ENCODE results near the gene RNGTT. TPM values are rescaled to one million over a fixed set of nuclear protein-coding genes. Genes with fewer than 3 reads are reported as not detected.
"Not testable (repeated sequence)": the region's sequence is repeated elsewhere in the genome, so short reads cannot be mapped to it uniquely, and the experiment has no call there.

Gene RNGTT
- total RNA-seq, 2 experiments from 2014 or later: 11.6 to 12.4 TPM

GRCh38 chr6:88734544-88734943 is 228.9 kb downstream of the RNGTT start:
- H3K27ac Mint-ChIP-seq: no peak overlapping the region
- Histone ChIP-seq H3K27ac (ENCODE audit: low read depth in 1 of 2, low read length in 2 of 2) (no peak overlapping the region), H3K9me3 (ENCODE audit: control insufficient read depth in 1 of 2, insufficient read depth in 1 of 2, low read length in 2 of 2) (no peaks in the 10 kb centered on the region), H3K27me3 (ENCODE audit: control insufficient read depth in 1 of 2, insufficient read depth in 2 of 2, low read length in 2 of 2) (no peaks in the 10 kb centered on the region), H3K4me3 (ENCODE audit: low read length) (no peak overlapping the region), H3K4me1 (ENCODE audit: insufficient read depth, low read length) (no peaks in the 10 kb centered on the region), H3K36me3 (ENCODE audit: insufficient read depth, low read length) (no peaks in the 10 kb centered on the region)
- H3K36me3 Mint-ChIP-seq (ENCODE audit: low read depth): peaks cover 81% of the 10 kb centered on the region
- ATAC-seq (ENCODE audit: poor library complexity) (no peak), DNase-seq (no peak)
- CTCF ChIA-PET: no interaction called here
- no peaks in the 10 kb centered on the region for H3K9me3 Mint-ChIP-seq
- intact Hi-C loops (cut with DNase I, micrococcal nuclease): no loop called here
- H3K27me3 Mint-ChIP-seq: no peaks in the 10 kb centered on the region
- no peak overlapping the region for H3K4me3 Mint-ChIP-seq
- POLR2A ChIA-PET: no interaction called here
- H3K4me1 Mint-ChIP-seq (ENCODE audit: low read depth): peaks cover 6% of the 10 kb centered on the region
- no peak for TF ChIP-seq CTCF (IDR thresholded peaks at IDR 0.05)

GRCh38 chr6:88730611-88731011 is 232.8 kb downstream of the RNGTT start:
- ATAC-seq (ENCODE audit: poor library complexity): no peak
- ChIA-PET POLR2A (no interaction called here), CTCF (no interaction called here)
- TF ChIP-seq CTCF (IDR thresholded peaks at IDR 0.05): no peak
- Histone ChIP-seq H3K4me3 (ENCODE audit: low read length) (no peak overlapping the region), H3K9me3 (ENCODE audit: control insufficient read depth in 1 of 2, insufficient read depth in 1 of 2, low read length in 2 of 2) (no peaks in the 10 kb centered on the region), H3K27ac (ENCODE audit: low read depth in 1 of 2, low read length in 2 of 2) (no peak overlapping the region), H3K36me3 (ENCODE audit: insufficient read depth, low read length) (no peaks in the 10 kb centered on the region), H3K4me1 (ENCODE audit: insufficient read depth, low read length) (no peaks in the 10 kb centered on the region), H3K27me3 (ENCODE audit: control insufficient read depth in 1 of 2, insufficient read depth in 2 of 2, low read length in 2 of 2) (no peaks in the 10 kb centered on the region)
- Mint-ChIP-seq H3K27me3 (no peaks in the 10 kb centered on the region), H3K27ac (no peak overlapping the region), H3K4me1 (ENCODE audit: low read depth) (peaks cover 10% of the 10 kb centered on the region), H3K36me3 (ENCODE audit: low read depth) (peaks cover 69% of the 10 kb centered on the region), H3K9me3 (no peaks in the 10 kb centered on the region), H3K4me3 (no peak overlapping the region)
- intact Hi-C loops (cut with DNase I, micrococcal nuclease): no loop called here
- DNase-seq: no peak

- Histone ChIP-seq H3K4me3 (ENCODE audit: low read length) (no peak overlapping the region), H3K36me3 (ENCODE audit: insufficient read depth, low read length) (no peaks in the 10 kb centered on the region), H3K27ac (ENCODE audit: low read depth in 1 of 2, low read length in 2 of 2) (no peak overlapping the region), H3K9me3 (ENCODE audit: control insufficient read depth in 1 of 2, insufficient read depth in 1 of 2, low read length in 2 of 2) (no peaks in the 10 kb centered on the region), H3K4me1 (ENCODE audit: insufficient read depth, low read length) (no peaks in the 10 kb centered on the region), H3K27me3 (ENCODE audit: control insufficient read depth in 1 of 2, insufficient read depth in 2 of 2, low read length in 2 of 2) (no peaks in the 10 kb centered on the region)
- Mint-ChIP-seq H3K36me3 (ENCODE audit: low read depth) (peaks cover 53% of the 10 kb centered on the region), H3K9me3 (no peaks in the 10 kb centered on the region), H3K27ac (no peak overlapping the region), H3K27me3 (no peaks in the 10 kb centered on the region), H3K4me3 (no peak overlapping the region), H3K4me1 (ENCODE audit: low read depth) (peaks cover 4% of the 10 kb centered on the region)
- POLR2A ChIA-PET: no interaction called here
- CTCF ChIA-PET: interaction anchor here (0.6 kb wide), 1 partner anchor 51 kb away, joined by 3 read pairs; no protein-coding TSS in a partner anchor
- DNase-seq (no peak), ATAC-seq (ENCODE audit: poor library complexity) (no peak)
- TF ChIP-seq CTCF (IDR thresholded peaks at IDR 0.05): no peak
- intact Hi-C loops (cut with DNase I, micrococcal nuclease): no loop called here
Measured at GRCh38 chr6:88728756-88729155, 234.7 kb downstream of the RNGTT start.

- H3K36me3 Mint-ChIP-seq (ENCODE audit: low read depth): peaks cover 48% of the 10 kb centered on the region
- POLR2A ChIA-PET: interaction anchor here (0.7 kb wide), 1 partner anchor 1024 kb away, joined by 3 read pairs; the partner anchor contains the start of gene AKIRIN2
- H3K4me1 Mint-ChIP-seq (ENCODE audit: low read depth); H3K27ac Mint-ChIP-seq; DNase-seq; H3K36me3 ChIP-seq (ENCODE audit: insufficient read depth, low read length); H3K27me3 ChIP-seq (ENCODE audit: control insufficient read depth in 1 of 2, insufficient read depth in 2 of 2, low read length in 2 of 2); ATAC-seq (ENCODE audit: poor library complexity); H3K9me3 Mint-ChIP-seq; H3K4me1 ChIP-seq (ENCODE audit: insufficient read depth, low read length); H3K4me3 ChIP-seq (ENCODE audit: low read length); CTCF ChIA-PET; intact Hi-C loops (cut with DNase I, micrococcal nuclease); H3K27me3 Mint-ChIP-seq; H3K9me3 ChIP-seq (ENCODE audit: control insufficient read depth in 1 of 2, insufficient read depth in 1 of 2, low read length in 2 of 2); H3K4me3 Mint-ChIP-seq; H3K27ac ChIP-seq (ENCODE audit: low read depth in 1 of 2, low read length in 2 of 2): not testable (repeated sequence)
Measured at GRCh38 chr6:88726409-88726808, 237.0 kb downstream of the RNGTT start.

Data from CD4-positive, alpha-beta T cell (primary cell).